ENCODE data around the gene TRIM7.
"Not testable (repeated sequence)": the region's sequence is repeated elsewhere in the genome, so short reads cannot be mapped to it uniquely, and the experiment has no call there.

TRIM7 gene

GRCh38 chr5:181232593-181232992, 27.6 kb upstream of the TRIM7 start:
- no peak for DNase-seq

GRCh38 chr5:181231432-181231831, 26.4 kb upstream of the TRIM7 start:
- DNase-seq = no peak

GRCh38 chr5:181230551-181230950, 25.6 kb upstream of the TRIM7 start:
- no peak for DNase-seq

- DNase-seq = no peak
Observed at GRCh38 chr5:181229996-181230395, 25.0 kb upstream of the TRIM7 start.

- DNase-seq = no peak
Observed at GRCh38 chr5:181224390-181225229, 19.6 kb upstream of the TRIM7 start.

GRCh38 chr5:181223729-181224389, 18.9 kb upstream of the TRIM7 start:
- DNase-seq = no peak

GRCh38 chr5:181223058-181223728, 18.2 kb upstream of the TRIM7 start, which contains the start of gene TRIM41:
TRIM41 (plus strand) TSS chr5:181223281; CDS start chr5:181224000, 719 bp downstream.
- no peak for DNase-seq

- no peak for DNase-seq
Observed at GRCh38 chr5:181222630-181223057, 17.6 kb upstream of the TRIM7 start.

GRCh38 chr5:181221792-181222629, 17.0 kb upstream of the TRIM7 start:
- no peak for DNase-seq

- no peak for DNase-seq
Observed at GRCh38 chr5:181221105-181221791, 16.3 kb upstream of the TRIM7 start.

GRCh38 chr5:181220178-181220515, 15.2 kb upstream of the TRIM7 start:
- no peak for DNase-seq

- DNase-seq = no peak
Observed at GRCh38 chr5:181219262-181220177, 14.5 kb upstream of the TRIM7 start.

GRCh38 chr5:181218795-181219124, 13.8 kb upstream of the TRIM7 start:
- no peak for DNase-seq

GRCh38 chr5:181217803-181218062, 12.7 kb upstream of the TRIM7 start:
- no peak for DNase-seq

GRCh38 chr5:181217111-181217802, 12.3 kb upstream of the TRIM7 start:
- no peak for DNase-seq

- no peak for DNase-seq
Observed at GRCh38 chr5:181215997-181216989, 11.3 kb upstream of the TRIM7 start.

- DNase-seq = not testable (repeated sequence)
Observed at GRCh38 chr5:181214249-181214648, 9.3 kb upstream of the TRIM7 start.

- DNase-seq = no peak
Observed at GRCh38 chr5:181212934-181213333, 7.9 kb upstream of the TRIM7 start.

- DNase-seq = no peak
Observed at GRCh38 chr5:181212080-181212479, 7.1 kb upstream of the TRIM7 start.

GRCh38 chr5:181211208-181211607, 6.2 kb upstream of the TRIM7 start:
- DNase-seq = no peak

All from NCI-H1105 treated with DMSO at 0.1 percent for 48 hours (cell line).